GM21423 (cell line): ENCODE data around the gene PROM2.
"Not testable (repeated sequence)": the region's sequence is repeated elsewhere in the genome, so short reads cannot be mapped to it uniquely, and the experiment has no call there.

Experiments
- ATAC-seq: cut with Tn5 transposase; IDR thresholded peaks from one replicate; pipeline ENCODE4 v1.9.1; 2021; ENCODE audit warnings: mild to moderate bottlenecking, moderate library complexity; ENCODE audit not compliant: unreplicated experiment

PROM2 gene, protein sequence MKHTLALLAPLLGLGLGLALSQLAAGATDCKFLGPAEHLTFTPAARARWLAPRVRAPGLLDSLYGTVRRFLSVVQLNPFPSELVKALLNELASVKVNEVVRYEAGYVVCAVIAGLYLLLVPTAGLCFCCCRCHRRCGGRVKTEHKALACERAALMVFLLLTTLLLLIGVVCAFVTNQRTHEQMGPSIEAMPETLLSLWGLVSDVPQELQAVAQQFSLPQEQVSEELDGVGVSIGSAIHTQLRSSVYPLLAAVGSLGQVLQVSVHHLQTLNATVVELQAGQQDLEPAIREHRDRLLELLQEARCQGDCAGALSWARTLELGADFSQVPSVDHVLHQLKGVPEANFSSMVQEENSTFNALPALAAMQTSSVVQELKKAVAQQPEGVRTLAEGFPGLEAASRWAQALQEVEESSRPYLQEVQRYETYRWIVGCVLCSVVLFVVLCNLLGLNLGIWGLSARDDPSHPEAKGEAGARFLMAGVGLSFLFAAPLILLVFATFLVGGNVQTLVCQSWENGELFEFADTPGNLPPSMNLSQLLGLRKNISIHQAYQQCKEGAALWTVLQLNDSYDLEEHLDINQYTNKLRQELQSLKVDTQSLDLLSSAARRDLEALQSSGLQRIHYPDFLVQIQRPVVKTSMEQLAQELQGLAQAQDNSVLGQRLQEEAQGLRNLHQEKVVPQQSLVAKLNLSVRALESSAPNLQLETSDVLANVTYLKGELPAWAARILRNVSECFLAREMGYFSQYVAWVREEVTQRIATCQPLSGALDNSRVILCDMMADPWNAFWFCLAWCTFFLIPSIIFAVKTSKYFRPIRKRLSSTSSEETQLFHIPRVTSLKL

DNA sequence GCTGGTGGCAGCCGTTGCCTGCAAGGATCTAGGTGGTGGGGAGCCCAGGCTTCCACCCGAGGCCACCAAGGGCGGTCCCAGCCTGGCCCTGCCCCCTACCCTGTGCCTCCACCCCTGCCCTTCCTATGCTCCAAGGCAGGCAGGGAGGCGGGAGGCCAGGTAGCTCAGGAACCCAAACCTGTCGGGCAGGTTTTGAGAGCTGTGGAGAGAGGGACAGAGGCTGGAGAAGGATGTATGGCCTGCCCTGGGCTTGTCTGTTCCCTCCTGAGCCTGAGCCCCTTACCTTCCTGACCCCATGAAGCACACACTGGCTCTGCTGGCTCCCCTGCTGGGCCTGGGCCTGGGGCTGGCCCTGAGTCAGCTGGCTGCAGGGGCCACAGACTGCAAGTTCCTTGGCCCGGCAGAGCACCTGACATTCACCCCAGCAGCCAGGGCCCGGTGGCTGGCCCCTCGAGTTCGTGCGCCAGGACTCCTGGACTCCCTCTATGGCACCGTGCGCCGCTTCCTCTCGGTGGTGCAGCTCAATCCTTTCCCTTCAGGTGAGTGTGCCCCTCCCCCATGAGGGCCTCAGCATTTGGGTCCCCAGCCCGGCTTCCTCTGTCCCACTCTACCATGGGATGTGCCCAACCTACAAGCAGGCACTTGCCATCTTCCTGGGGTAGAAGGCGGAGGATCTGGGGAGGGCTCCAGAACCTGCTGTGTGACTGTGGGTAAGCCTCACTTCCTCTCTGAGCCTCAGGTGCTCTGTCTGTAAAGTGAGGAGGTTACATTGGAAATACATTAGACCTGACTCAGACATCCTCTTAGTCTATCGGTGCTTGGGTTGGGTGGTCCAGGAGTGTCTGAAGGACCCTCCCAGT is at the start of gene PROM2:
Gene PROM2, plus strand, starts transcription at position 159 of the 860 bp plus-strand sequence. Its CDS starts 137 bp downstream, at position 296.
- no peak for ATAC-seq

- no peak for ATAC-seq
Observed at GRCh38 chr2:95225658-95226057, 48.6 kb upstream of the PROM2 start.

- no peak for ATAC-seq
Observed at GRCh38 chr2:95231723-95232122, 42.5 kb upstream of the PROM2 start.

- no peak for ATAC-seq
Observed at GRCh38 chr2:95232232-95232631, 42.0 kb upstream of the PROM2 start.

- ATAC-seq = no peak
Observed at GRCh38 chr2:95234286-95234785, 39.9 kb upstream of the PROM2 start.

DNA sequence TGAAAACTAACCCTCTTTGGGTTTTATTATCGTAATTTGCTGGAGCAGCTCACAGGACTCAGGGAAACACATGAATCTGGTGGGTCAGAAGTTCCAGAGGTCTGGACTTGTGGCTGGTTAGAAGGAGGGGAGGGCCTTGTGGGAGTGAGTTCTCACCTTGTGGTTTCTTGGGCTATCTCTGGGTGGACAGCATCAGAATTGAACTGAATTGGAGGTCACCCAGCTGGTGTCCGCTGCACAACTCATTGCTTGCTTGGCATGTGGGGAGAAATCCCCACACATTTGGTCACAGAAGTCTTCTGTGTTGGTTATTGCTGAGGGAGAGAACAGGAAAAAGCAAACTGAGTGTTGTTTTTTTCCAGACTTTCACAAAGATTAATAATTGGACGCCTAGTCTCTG is 39.4 kb upstream of the PROM2 start:
- ATAC-seq = no peak

DNA sequence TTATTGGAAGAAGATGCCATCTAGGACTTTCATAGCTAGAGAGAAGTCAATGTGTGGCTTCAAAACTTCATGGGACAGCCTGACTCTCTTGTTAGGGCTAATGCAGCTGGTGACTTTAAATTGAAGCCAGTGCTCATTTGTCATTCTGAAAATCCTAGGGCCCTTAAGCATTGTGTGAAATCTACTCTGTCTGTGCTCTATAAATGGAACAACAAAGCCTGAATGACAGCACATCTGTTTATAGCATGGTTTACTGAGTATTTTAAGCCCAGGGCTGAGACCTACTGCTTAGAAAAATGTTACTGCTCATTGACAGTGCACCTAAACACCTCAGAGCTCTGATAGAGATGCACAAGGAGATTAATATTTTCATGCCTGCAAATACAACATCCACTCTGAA is 36.1 kb upstream of the PROM2 start:
- no peak for ATAC-seq

DNA sequence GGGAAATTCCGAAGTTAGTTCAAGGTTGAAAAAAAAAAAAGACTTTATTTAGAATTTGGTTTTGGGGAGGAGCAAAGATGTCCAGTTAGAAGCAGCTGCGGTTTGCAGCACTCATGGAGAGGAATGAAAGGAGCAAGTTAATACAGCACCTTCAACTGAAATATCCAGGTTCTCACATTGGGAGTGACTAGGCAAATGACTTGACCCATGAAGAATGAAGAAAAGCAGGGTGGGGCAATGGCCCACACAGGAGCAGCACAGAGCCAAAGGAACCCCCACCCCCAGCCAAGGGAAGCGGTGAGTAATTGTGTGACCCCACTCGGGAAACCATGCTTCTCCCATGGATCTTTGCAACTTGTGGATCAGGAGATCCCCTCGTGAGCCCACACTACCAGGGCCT is 34.2 kb upstream of the PROM2 start:
- ATAC-seq = no peak

DNA sequence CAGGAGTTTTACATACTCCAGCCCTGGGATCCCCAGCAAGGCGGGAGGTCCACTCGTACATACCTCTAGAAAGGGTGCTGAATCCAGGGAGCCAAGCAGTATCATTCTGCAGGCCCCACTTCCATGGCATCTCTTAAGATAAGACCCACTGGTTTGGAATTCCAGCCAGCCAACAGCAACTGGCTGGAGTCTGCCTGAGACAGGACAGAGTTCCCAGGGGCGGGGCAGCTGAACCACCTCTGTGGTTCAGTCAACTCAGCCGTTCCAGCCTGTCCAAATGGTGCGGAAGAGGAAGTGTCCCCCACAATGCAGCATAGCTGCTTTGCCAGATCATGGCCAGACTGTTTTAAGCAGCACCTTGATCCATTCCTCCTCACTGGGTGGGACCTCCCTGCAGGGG is 33.7 kb upstream of the PROM2 start:
- no peak for ATAC-seq

DNA sequence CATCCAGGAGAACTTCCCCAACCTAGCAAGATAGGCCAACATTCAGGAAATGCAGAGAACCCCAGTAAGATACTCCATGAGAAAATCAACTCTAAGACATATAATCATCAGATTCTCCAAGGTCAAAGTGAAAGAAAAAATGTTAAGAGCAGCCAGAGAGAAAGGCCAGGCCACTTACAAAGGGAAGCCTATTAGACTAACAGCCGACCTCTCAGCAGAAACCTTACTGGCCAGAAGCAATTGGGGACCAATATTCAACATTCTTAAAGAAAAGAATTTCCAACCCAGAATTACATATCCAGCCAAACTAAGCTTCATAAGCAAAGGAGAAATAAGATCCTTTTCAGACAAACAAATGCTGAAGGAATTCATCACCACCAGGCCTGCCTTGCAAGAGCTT is 32.2 kb upstream of the PROM2 start:
- ATAC-seq = not testable (repeated sequence)

DNA sequence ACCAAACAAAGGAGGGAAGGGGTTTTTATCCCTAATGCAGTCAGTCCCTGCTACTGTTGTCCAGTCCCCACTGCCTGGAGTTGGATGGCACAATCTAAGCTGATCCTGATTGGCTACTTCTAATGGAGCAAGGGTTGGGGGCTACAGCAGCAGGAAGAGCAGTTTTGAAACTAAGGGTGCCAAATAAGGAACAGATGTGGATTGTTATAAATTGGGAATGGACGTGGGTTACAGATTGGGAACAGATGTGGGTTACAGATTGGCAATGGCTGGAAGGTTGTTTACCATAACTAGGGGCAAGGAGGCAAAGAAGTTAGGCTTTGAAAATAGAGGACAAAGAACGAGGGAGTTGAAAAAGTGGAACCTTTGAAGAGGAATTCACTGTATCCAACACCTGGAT is 16.0 kb upstream of the PROM2 start:
- no peak for ATAC-seq

DNA sequence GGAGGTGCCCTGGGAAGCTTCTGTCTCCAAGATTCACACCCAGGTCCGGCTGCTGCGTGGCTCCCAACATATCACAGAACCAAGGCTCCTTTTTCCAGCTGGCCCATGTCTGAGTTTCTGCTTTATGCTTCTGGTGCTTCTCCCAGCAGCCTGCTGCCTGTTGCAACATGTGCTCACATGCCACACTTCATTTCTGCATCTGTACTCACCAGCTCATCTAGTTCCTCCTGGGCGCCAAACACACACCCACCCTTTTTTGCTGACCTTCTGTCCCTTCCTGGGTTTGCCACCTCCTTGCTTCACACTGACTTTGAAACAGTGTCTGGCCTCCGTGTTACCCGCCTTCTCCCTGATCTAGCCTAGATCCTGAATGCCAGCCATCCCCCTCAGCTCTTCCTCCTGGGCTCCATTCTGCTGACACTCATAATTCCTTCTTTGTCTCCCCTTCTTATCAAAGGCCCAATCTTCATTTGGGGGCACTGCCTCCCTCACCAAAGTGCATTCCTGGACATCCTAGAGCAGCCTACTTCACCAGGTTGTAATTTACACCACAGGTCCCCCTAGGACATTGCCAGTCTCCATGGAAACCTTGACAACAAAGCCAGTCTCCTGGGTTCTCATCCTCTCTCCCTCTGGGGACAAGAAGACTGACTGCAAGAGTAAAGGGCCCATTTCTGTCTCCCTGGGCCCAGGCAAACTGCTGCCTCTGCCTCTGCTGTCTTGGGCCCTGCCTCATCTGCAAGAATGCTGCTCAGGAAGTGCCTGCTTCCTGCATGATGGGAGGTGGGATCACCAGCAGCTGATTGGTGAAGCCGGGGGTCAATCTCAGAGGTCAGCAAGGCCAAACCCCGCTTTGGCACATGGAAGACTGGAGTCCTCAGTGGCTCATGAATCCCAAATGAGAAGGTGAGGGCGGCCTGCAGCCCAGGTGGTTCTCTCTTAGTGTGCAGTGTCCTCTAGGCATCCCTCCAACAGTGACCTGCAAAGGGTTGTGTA is 13.9 kb upstream of the PROM2 start:
- no peak for ATAC-seq

DNA sequence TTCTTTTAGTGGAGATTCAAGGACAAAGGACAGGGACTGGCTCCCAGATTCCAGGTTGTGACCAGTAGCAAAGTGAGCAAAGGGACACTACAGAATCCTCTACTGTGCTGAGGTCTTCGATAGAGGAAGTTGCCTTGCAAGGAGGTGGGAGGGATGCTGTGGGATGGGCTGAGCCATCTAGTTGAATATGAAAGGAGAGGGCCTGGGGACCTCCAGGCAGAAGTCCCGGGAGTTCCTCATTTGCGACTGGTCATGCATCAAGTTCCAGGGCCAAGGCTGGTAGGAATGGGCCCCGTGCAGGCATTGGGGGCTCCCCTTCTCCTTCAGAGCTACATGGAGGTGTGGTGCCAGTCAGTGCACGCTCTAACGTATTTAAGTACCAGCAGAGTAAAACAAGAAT is 12.6 kb upstream of the PROM2 start:
- ATAC-seq = no peak

DNA sequence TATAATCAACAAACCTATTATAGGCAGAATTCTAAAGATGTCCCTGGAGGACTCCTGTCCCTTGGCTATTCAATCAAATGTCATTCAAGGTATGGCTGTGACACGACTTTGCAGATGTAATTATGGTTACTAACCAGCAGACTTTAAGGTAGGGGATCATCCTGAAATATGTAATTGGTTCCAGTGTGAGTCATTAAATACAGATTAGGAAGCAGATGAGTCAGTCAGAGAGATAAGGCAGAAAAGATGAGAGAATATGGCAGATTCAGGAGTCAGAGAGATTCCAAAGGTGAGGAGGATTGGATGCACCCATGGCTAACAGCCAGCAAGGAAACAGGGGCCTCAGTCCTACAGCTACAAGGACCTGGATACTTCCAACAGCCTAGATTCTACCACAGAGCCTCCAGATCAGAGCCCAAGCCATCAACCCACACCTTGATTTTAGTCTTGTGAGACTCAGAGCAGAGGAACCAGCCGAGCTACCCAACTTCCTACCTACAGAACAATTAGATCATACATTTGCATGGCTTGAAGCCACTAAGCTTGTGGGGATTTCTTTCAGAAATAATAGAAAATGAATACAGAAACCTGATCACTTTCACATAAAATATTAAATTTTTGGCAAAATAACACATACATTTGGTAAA is 11.2 kb upstream of the PROM2 start:
- no peak for ATAC-seq

DNA sequence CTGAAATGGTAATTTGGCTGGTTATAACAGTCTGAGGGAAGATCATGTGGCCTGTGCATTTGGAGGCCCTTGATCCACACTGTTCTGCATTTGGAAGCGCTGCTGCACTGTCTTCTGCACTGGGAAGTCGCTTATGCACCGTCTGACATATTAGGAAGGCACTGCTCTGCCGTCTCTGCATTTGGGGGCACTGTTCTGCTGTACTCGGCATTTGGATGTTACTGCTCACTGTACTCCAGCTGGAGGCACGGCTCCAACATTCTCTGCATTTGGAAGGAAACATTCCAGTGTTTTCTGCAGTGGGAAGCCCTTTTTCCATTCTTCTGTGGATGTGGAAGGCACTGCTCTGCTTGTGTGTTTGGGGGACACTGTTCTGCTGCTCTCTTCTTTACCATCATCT is 9.6 kb upstream of the PROM2 start:
- ATAC-seq = no peak

DNA sequence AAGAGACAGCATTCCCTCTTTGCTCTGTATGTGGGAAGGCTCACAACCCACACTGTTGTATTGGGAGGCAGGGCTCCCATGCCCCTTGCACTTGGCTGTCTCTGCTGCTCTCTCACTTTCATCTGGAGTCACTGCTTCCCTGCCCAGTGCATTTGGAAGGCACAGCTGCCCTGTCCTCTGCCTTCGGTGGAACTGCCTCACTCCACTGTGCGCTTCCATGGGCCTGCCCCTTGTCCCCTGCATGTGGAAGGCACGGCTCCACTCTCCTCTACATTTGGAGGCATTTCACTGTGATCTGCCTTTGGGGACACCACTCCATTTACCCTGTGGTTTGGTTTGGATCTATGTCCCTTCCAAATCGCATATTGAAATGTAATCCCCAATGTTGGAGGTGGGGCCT is 9.1 kb upstream of the PROM2 start:
- no peak for ATAC-seq

- no peak for ATAC-seq
Observed at GRCh38 chr2:95266781-95267430, 7.3 kb upstream of the PROM2 start.

- ATAC-seq = no peak
Observed at GRCh38 chr2:95267458-95268210, 6.6 kb upstream of the PROM2 start.
